Lower leg skin (tissue), 4 donors: ENCODE data around the gene MRPL11. TPM values are rescaled to one million over a fixed set of nuclear protein-coding genes. Genes with fewer than 3 reads are reported as not detected.

Source experiments
- DNase-seq, 2 donors: peaks; one replicate each; pipeline ENCODE4 v3.0.0-alpha.2; 2019; ENCODE audit warnings: low spot score in 2 of 2
- H3K4me3 ChIP-seq: fragments of 200-600 bp; sonication (generic); 2 replicates; pipeline ENCODE4 v1.5.1; 2017; ENCODE audit warnings: mild to moderate bottlenecking, low read depth; ENCODE audit not compliant: poor library complexity, severe bottlenecking
- CTCF ChIP-seq, 3 donors: fragments of 450-650 bp; IDR thresholded peaks; one replicate each; pipeline ENCODE4 v1.5.1; 2016; ENCODE audit warnings: antibody characterized with exemption in 3 of 3, mild to moderate bottlenecking in 3 of 3, moderate library complexity in 2 of 3
- POLR2A ChIP-seq, 2 donors: fragments of 450-650 bp; IDR thresholded peaks; one replicate each; pipeline ENCODE4 v1.6.1; 2016 to 2017; ENCODE audit warnings: antibody characterized with exemption in 2 of 2, mild to moderate bottlenecking in 1 of 2, moderate library complexity in 1 of 2
- WGBS, 2 donors: methylation state at CpG; one replicate each; pipeline ENCODE4 v1.1.5; 2018; 5-methylcytosine and 5-hydroxymethylcytosine counted together
- intact Hi-C: fragments of 100-400 bp; cut with DNase I; formaldehyde crosslinking; loops from one replicate; pipeline ENCODE4 v1.15.0; 2023; ENCODE audit warnings: low total_unique reads
- total RNA-seq, 4 donors: library from RNA; depleted of rRNA; stranded (reverse); fragments of >200 nt; gene quantifications; one replicate each; pipeline ENCODE4 v1.1.0, GENCODE V29; 2016

MRPL11 gene
- total RNA-seq, 4 donors from 2014 or later, result 30.6 to 41.1 (median 36.2) TPM

GRCh38 chr11:66459138-66459778 lies 20.6 kb upstream of the MRPL11 start:
- intact Hi-C loops, result no loop called here
- 67 to 78% methylated on average over 5 of the region's 5 CpGs for WGBS, 2 donors
- TF ChIP-seq CTCF (IDR thresholded peaks at IDR 0.05) (no peak), POLR2A (IDR thresholded peaks at IDR 0.05) (no peak)
- no peak overlapping the region for H3K4me3 ChIP-seq
- DNase-seq, result no peak

- intact Hi-C loops, result no loop called here
- TF ChIP-seq CTCF (IDR thresholded peaks at IDR 0.05) (no peak), POLR2A (IDR thresholded peaks at IDR 0.05) (no peak)
- no peak for DNase-seq
- no peak overlapping the region for H3K4me3 ChIP-seq
- 89 to 93% methylated on average over 6 of the region's 6 CpGs for WGBS, 2 donors
These were observed 19.2 kb upstream of the MRPL11 start for GRCh38 chr11:66457826-66458225.

GRCh38 chr11:66454828-66455227 lies 16.2 kb upstream of the MRPL11 start:
- H3K4me3 ChIP-seq, result no peak overlapping the region
- intact Hi-C loops, result no loop called here
- no peak for DNase-seq
- TF ChIP-seq CTCF (IDR thresholded peaks at IDR 0.05), result no peak
- no peak for TF ChIP-seq POLR2A (IDR thresholded peaks at IDR 0.05)
- 61 to 72% methylated on average over 3 of the region's 3 CpGs for WGBS, 2 donors

- no peak for DNase-seq
- 28 to 34% methylated on average over 6 of the region's 6 CpGs for WGBS, 2 donors
These were observed 15.6 kb upstream of the MRPL11 start for GRCh38 chr11:66454247-66454646.

GRCh38 chr11:66451663-66452062 lies 13.0 kb upstream of the MRPL11 start:
- no peak for DNase-seq
- H3K4me3 ChIP-seq, result no peak overlapping the region
- intact Hi-C loops, result no loop called here
- 87 to 90% methylated on average over 4 of the region's 4 CpGs for WGBS, 2 donors
- TF ChIP-seq CTCF (IDR thresholded peaks at IDR 0.05), result no peak
- no peak for TF ChIP-seq POLR2A (IDR thresholded peaks at IDR 0.05)

More at GRCh38 chr11:66454247-66454646, 15.6 kb upstream of the MRPL11 start:
- TF ChIP-seq CTCF (IDR thresholded peaks at IDR 0.05) (no peak), POLR2A (IDR thresholded peaks at IDR 0.05) (no peak)
- no peak overlapping the region for H3K4me3 ChIP-seq
- intact Hi-C loops, result no loop called here

- TF ChIP-seq POLR2A (IDR thresholded peaks at IDR 0.05) (no peak), CTCF (IDR thresholded peaks at IDR 0.05) (no peak)
- WGBS, 2 donors, result 70 to 73% methylated on average over 4 of the region's 4 CpGs
- no peak for DNase-seq
These were observed 11.9 kb upstream of the MRPL11 start for GRCh38 chr11:66450560-66450959.

More at GRCh38 chr11:66450560-66450959, 11.9 kb upstream of the MRPL11 start:
- no peak overlapping the region for H3K4me3 ChIP-seq
- intact Hi-C loops, result no loop called here
